NCI-H1436 treated with DMSO at 0.1 percent for 48 hours (cell line): ENCODE measurements around the gene HNRNPCL4.
"Not testable (repeated sequence)": the region's sequence is repeated elsewhere in the genome, so short reads cannot be mapped to it uniquely, and the experiment has no call there.

ENCODE experiments used
- DNase-seq: peaks from one replicate; lab custom pipeline; 2025; lab: John Stamatoyannopoulos, UW

The HNRNPCL4 gene

GRCh38 chr1:13165531-13165930 lies at the start of gene HNRNPCL4:
Gene HNRNPCL4 (minus strand): TSS chr1:13165631. CDS start chr1:13165467, 164 bp downstream.
- not testable (repeated sequence) for DNase-seq

GRCh38 chr1:13208712-13209111 lies 43.3 kb upstream of the HNRNPCL4 start:
- not testable (repeated sequence) for DNase-seq

- not testable (repeated sequence) for DNase-seq
Measured at GRCh38 chr1:13201309-13201708, 35.9 kb upstream of the HNRNPCL4 start, which contains the start of gene PRAMEF13. Gene PRAMEF13 (minus strand): TSS chr1:13201409. CDS start chr1:13199589, 1,820 bp downstream.

GRCh38 chr1:13171548-13171947 lies 6.1 kb upstream of the HNRNPCL4 start, which contains the start of gene PRAMEF9:
Gene PRAMEF9 (plus strand): TSS chr1:13171848. CDS start chr1:13175281, 3,433 bp downstream.
- not testable (repeated sequence) for DNase-seq

- DNase-seq = not testable (repeated sequence)
Measured at GRCh38 chr1:13155909-13156308, 9.5 kb downstream of the HNRNPCL4 start, which contains the start of gene PRAMEF26. Gene PRAMEF26 (minus strand): TSS chr1:13156009. CDS start chr1:13153095, 2,914 bp downstream.

GRCh38 chr1:13116754-13117153 lies 48.7 kb downstream of the HNRNPCL4 start, which contains the start of gene HNRNPCL2:
Gene HNRNPCL2 (minus strand): TSS chr1:13116854. CDS start chr1:13116400, 454 bp downstream.
- DNase-seq = not testable (repeated sequence)
